DND-41 (cell line): Measurements from ENCODE around the gene FAM25A.
"Not testable (repeated sequence)": the region's sequence is repeated elsewhere in the genome, so short reads cannot be mapped to it uniquely, and the experiment has no call there.

Source experiments
- CTCF ChIP-seq: IDR thresholded peaks from 2 replicates; pipeline ENCODE4 v1.5.1; 2012; ENCODE audit warnings: borderline replicate concordance, low read length, moderate library complexity, mild to moderate bottlenecking; ENCODE audit not compliant: poor library complexity, severe bottlenecking; ENCODE audit errors: extremely low read depth
- EZH2 ChIP-seq: IDR thresholded peaks from 3 replicates; pipeline ENCODE4 v1.6.1; 2012; ENCODE audit warnings: borderline replicate concordance, low read depth, mild to moderate bottlenecking, moderate library complexity, low read length, inconsistent platforms; ENCODE audit not compliant: severe bottlenecking

GRCh38 chr10:87007674-87008073 is 12.4 kb upstream of the FAM25A start:
- not testable (repeated sequence) for TF ChIP-seq CTCF, EZH2
